ENCODE results near the gene FBXW4.

FBXW4 gene

GRCh38 chr10:101723176-101723575, 28.2 kb upstream of the FBXW4 start:
- TF ChIP-seq REST (IDR thresholded peaks at IDR 0.05; ENCODE audit: low read depth) (no peak), ZBTB7A (IDR thresholded peaks at IDR 0.05; ENCODE audit: low read depth) (no peak), TCF12 (IDR thresholded peaks at IDR 0.05; ENCODE audit: low read depth) (no peak), NFIC (IDR thresholded peaks at IDR 0.05) (no peak), YY1 (IDR thresholded peaks at IDR 0.05; ENCODE audit: low read depth) (no peak), CREB1 (IDR thresholded peaks at IDR 0.05; ENCODE audit: low read depth) (no peak), RAD21 (IDR thresholded peaks at IDR 0.05; ENCODE audit: low read depth) (no peak), USF1 (IDR thresholded peaks at IDR 0.05) (no peak), EGR1 (IDR thresholded peaks at IDR 0.05) (no peak), TEAD4 (IDR thresholded peaks at IDR 0.05) (no peak), EP300 (IDR thresholded peaks at IDR 0.05; ENCODE audit: borderline replicate concordance) (no peak)

- no peak for TF ChIP-seq EGR1 (IDR thresholded peaks at IDR 0.05)
These were observed 26.8 kb upstream of the FBXW4 start for GRCh38 chr10:101721806-101722205.

GRCh38 chr10:101720606-101721230, 25.7 kb upstream of the FBXW4 start:
- TF ChIP-seq REST (IDR thresholded peaks at IDR 0.05; ENCODE audit: low read depth) = no peak
- TF ChIP-seq CEBPB (IDR thresholded peaks at IDR 0.05) = no peak
- TF ChIP-seq CREB1 (IDR thresholded peaks at IDR 0.05; ENCODE audit: low read depth) = no peak
- TF ChIP-seq TAF1 (IDR thresholded peaks at IDR 0.05; ENCODE audit: low read depth) = no peak
- no peak for TF ChIP-seq MAX (IDR thresholded peaks at IDR 0.05)
- no peak for TF ChIP-seq RAD21 (IDR thresholded peaks at IDR 0.05; ENCODE audit: low read depth)
- no peak for TF ChIP-seq TEAD4 (IDR thresholded peaks at IDR 0.05)
- TF ChIP-seq USF1 (IDR thresholded peaks at IDR 0.05) = no peak
- no peak for TF ChIP-seq EP300 (IDR thresholded peaks at IDR 0.05; ENCODE audit: borderline replicate concordance)
- no peak for TF ChIP-seq FOXM1 (IDR thresholded peaks at IDR 0.05; ENCODE audit: borderline replicate concordance, low read depth)
- TF ChIP-seq EGR1 (IDR thresholded peaks at IDR 0.05) = no peak
- no peak for TF ChIP-seq ZBTB7A (IDR thresholded peaks at IDR 0.05; ENCODE audit: low read depth)
- TF ChIP-seq TCF12 (IDR thresholded peaks at IDR 0.05; ENCODE audit: low read depth) = no peak
- no peak for TF ChIP-seq YY1 (IDR thresholded peaks at IDR 0.05; ENCODE audit: low read depth)
- TF ChIP-seq NFIC (IDR thresholded peaks at IDR 0.05) = no peak

GRCh38 chr10:101718690-101719275, 23.8 kb upstream of the FBXW4 start:
- TF ChIP-seq TAF1 (IDR thresholded peaks at IDR 0.05; ENCODE audit: low read depth) (no peak), USF1 (IDR thresholded peaks at IDR 0.05) (no peak), EGR1 (IDR thresholded peaks at IDR 0.05) (no peak), EP300 (IDR thresholded peaks at IDR 0.05; ENCODE audit: borderline replicate concordance) (no peak), YY1 (IDR thresholded peaks at IDR 0.05; ENCODE audit: low read depth) (no peak), RAD21 (IDR thresholded peaks at IDR 0.05; ENCODE audit: low read depth) (no peak), NFIC (IDR thresholded peaks at IDR 0.05) (no peak), TEAD4 (IDR thresholded peaks at IDR 0.05) (no peak), MAX (IDR thresholded peaks at IDR 0.05) (no peak), TCF12 (IDR thresholded peaks at IDR 0.05; ENCODE audit: low read depth) (no peak), CEBPB (IDR thresholded peaks at IDR 0.05) (no peak), CREB1 (IDR thresholded peaks at IDR 0.05; ENCODE audit: low read depth) (no peak), REST (IDR thresholded peaks at IDR 0.05; ENCODE audit: low read depth) (no peak), FOXM1 (IDR thresholded peaks at IDR 0.05; ENCODE audit: borderline replicate concordance, low read depth) (no peak), ZBTB7A (IDR thresholded peaks at IDR 0.05; ENCODE audit: low read depth) (no peak)
